HepG2 (cell line): ENCODE results near the gene TSPAN31. TPM values are rescaled to one million over a fixed set of nuclear protein-coding genes. Genes with fewer than 3 reads are reported as not detected.

Source experiments
- ARNT2 ChIP-seq: sonication (generic); formaldehyde crosslinking; IDR thresholded peaks from 2 replicates; pipeline ENCODE4 v1.8.0; 2022; ENCODE audit warnings: mild to moderate bottlenecking, low read depth, missing genetic modification reagents, moderate library complexity
- ATF7 ChIP-seq, 2 experiments: fragments of 450-650 bp in 1 of 2; sonication (generic) in 1 of 2; formaldehyde crosslinking in 1 of 2; IDR thresholded peaks; 2 replicates each; pipeline versions ENCODE4 v1.4.0 to v1.6.1; 2016 to 2020; ENCODE audit warnings: antibody characterized with exemption in 1 of 2, mild to moderate bottlenecking in 1 of 2, missing genetic modification reagents in 1 of 2
- CC2D1A ChIP-seq: sonication (generic); formaldehyde crosslinking; IDR thresholded peaks from 2 replicates; pipeline ENCODE4 v1.8.1; 2023; ENCODE audit warnings: mild to moderate bottlenecking, missing genetic modification reagents
- CERS6 ChIP-seq: sonication (generic); formaldehyde crosslinking; IDR thresholded peaks from 2 replicates; pipeline ENCODE4 v1.5.0; 2020; ENCODE audit warnings: missing genetic modification reagents
- ELF1 ChIP-seq: sonication (generic); formaldehyde crosslinking; IDR thresholded peaks from 2 replicates; pipeline ENCODE4 v1.4.0; 2020; ENCODE audit warnings: missing genetic modification reagents
- ISL2 ChIP-seq: sonication (generic); formaldehyde crosslinking; IDR thresholded peaks from 2 replicates; pipeline ENCODE4 v1.5.0; 2020; ENCODE audit warnings: missing genetic modification reagents
- KDM1A ChIP-seq: IDR thresholded peaks from 2 replicates; pipeline ENCODE4 v1.6.1; 2016; ENCODE audit warnings: missing compliant biosample characterization
- MXD1 ChIP-seq: sonication (generic); formaldehyde crosslinking; IDR thresholded peaks from 2 replicates; pipeline ENCODE4 v1.4.0; 2020; ENCODE audit warnings: mild to moderate bottlenecking, missing genetic modification reagents
- RCOR2 ChIP-seq: IDR thresholded peaks from 2 replicates; pipeline ENCODE4 v1.6.1; 2016; ENCODE audit warnings: missing biosample characterization, missing genetic modification reagents
- SOX13 ChIP-seq, 3 experiments: fragments of 450-650 bp in 1 of 3; sonication (generic) in 1 of 3; formaldehyde crosslinking in 1 of 3; IDR thresholded peaks in 2 of 3; conservative IDR thresholded peaks in 1 of 3; 2 replicates each; pipeline versions ENCODE4 v1.5.0 to v1.6.1; 2016 to 2020; ENCODE audit warnings: antibody characterized with exemption in 1 of 3, mild to moderate bottlenecking in 1 of 3, missing compliant biosample characterization in 1 of 3, missing genetic modification reagents in 1 of 3, moderate library complexity in 1 of 3
- TBP ChIP-seq: sonication (generic); formaldehyde crosslinking; IDR thresholded peaks from 2 replicates; pipeline ENCODE4 v1.5.0; 2020; ENCODE audit warnings: missing genetic modification reagents
- ZNF232 ChIP-seq: sonication (generic); formaldehyde crosslinking; IDR thresholded peaks from 2 replicates; pipeline ENCODE4 v1.4.0; 2020; ENCODE audit warnings: missing genetic modification reagents, borderline replicate concordance
- ZNF264 ChIP-seq: sonication (generic); formaldehyde crosslinking; IDR thresholded peaks from 2 replicates; pipeline ENCODE4 v1.4.0; 2020; ENCODE audit warnings: missing genetic modification reagents
- ZNF318 ChIP-seq: sonication (generic); formaldehyde crosslinking; IDR thresholded peaks from 2 replicates; pipeline ENCODE4 v1.4.0; 2020; ENCODE audit warnings: mild to moderate bottlenecking, missing genetic modification reagents
- ZNF362 ChIP-seq: sonication (generic); formaldehyde crosslinking; IDR thresholded peaks from 2 replicates; pipeline ENCODE4 v1.4.0; 2020; ENCODE audit warnings: missing genetic modification reagents, mild to moderate bottlenecking, borderline replicate concordance
- ZNF468 ChIP-seq: sonication (generic); formaldehyde crosslinking; IDR thresholded peaks from 2 replicates; pipeline ENCODE4 v1.8.0; 2022; ENCODE audit warnings: mild to moderate bottlenecking, moderate library complexity, missing genetic modification reagents
- ZSCAN29 ChIP-seq: sonication (generic); formaldehyde crosslinking; conservative IDR thresholded peaks from 2 replicates; pipeline ENCODE4 v1.4.0; 2020; ENCODE audit warnings: mild to moderate bottlenecking, missing genetic modification reagents
- polyA plus RNA-seq, 8 experiments: library from polyadenylated mRNA; depleted of rRNA in 3 of 8; stranded (reverse) in 7 of 8; unstranded in 1 of 8; fragments of >200 nt; fragmentation: Illumina TruSeq in 4 of 8; extraction: Trizol in 4 of 8; gene quantifications; 2 replicates each; pipeline versions ENCODE4 v1.2.1 to v1.2.3, GENCODE V29; 2011 to 2016; ENCODE audit warnings: low read depth in 4 of 8, missing spikeins in 1 of 8, mixed read lengths in 1 of 8; ENCODE audit not compliant: insufficient read depth in 1 of 8
- total RNA-seq, 5 experiments: library from RNA; depleted of rRNA; stranded (reverse); fragments of >200 nt; fragmentation: Illumina TruSeq; extraction: Trizol; gene quantifications; 2 replicates each; pipeline ENCODE4 v1.2.3, GENCODE V29; 2016; ENCODE audit warnings: low read depth in 1 of 5
- TF ChIP-seq, protein P1 (sequence below): IDR thresholded peaks from 2 replicates; pipeline ENCODE4 v1.6.1; 2016; ENCODE audit warnings: missing genetic modification reagents, missing compliant biosample characterization

TSPAN31 gene
- total and polyA plus RNA-seq, 2 of the 13 experiments (the other 11 are each of a cell fraction or from before 2014, with no cell fraction given) = 10.4 to 24.6 TPM

- no peak for TF ChIP-seq ATF7 (IDR thresholded peaks at IDR 0.05)
- no peak for TF ChIP-seq ATF7 (CRISPR knock-in tag; IDR thresholded peaks at IDR 0.05)
- no peak for TF ChIP-seq KDM1A (CRISPR knock-in tag)
- no peak for TF ChIP-seq ZNF468 (CRISPR knock-in tag)
- no peak for TF ChIP-seq ZSCAN29 (CRISPR knock-in tag)
- TF ChIP-seq RCOR2 (CRISPR knock-in tag) = no peak
- no peak for TF ChIP-seq ELF1
- no peak for TF ChIP-seq ZNF264
- TF ChIP-seq ZNF362 (CRISPR knock-in tag) = no peak
- no peak for TF ChIP-seq CC2D1A (CRISPR knock-in tag)
- TF ChIP-seq ZNF232 (CRISPR knock-in tag) = 0 out of 2 replicates have a peak, but pooled peaks have one; percentile 53
- TF ChIP-seq ARNT2 (CRISPR knock-in tag) = 0 out of 2 replicates have a peak, but pooled peaks have one; percentile 38
- no peak for TF ChIP-seq ZNF318 (CRISPR knock-in tag)
- peak; percentile 47; the same call in 1 of the 2 replicates for TF ChIP-seq MXD1 (CRISPR knock-in tag)
- peak; percentile 55; the same call in 1 of the 2 replicates for TF ChIP-seq ISL2 (CRISPR knock-in tag)
- no peak for TF ChIP-seq TBP (CRISPR knock-in tag)
- TF ChIP-seq SOX13 (IDR thresholded peaks at IDR 0.05) = no peak
- no peak for TF ChIP-seq SOX13 (CRISPR knock-in tag; conservative IDR thresholded peaks at IDR 0.05 in 1 of 2, IDR thresholded peaks at IDR 0.05 in 1 of 2)
- TF ChIP-seq CERS6 (CRISPR knock-in tag) = no peak
- TF ChIP-seq, protein P1, sequence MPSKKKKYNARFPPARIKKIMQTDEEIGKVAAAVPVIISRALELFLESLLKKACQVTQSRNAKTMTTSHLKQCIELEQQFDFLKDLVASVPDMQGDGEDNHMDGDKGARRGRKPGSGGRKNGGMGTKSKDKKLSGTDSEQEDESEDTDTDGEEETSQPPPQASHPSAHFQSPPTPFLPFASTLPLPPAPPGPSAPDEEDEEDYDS (CRISPR knock-in tag) = no peak
Measured at GRCh38 chr12:57765003-57765697, 20.3 kb downstream of the TSPAN31 start (continued).
